ENCODE measurements around the gene UBASH3A.
A peak's percentile ranks its signal among the peaks of the same experiment; 100 is the strongest.

UBASH3A gene

GRCh38 chr21:42466700-42467099, 63.0 kb downstream of the UBASH3A start:
- TF ChIP-seq USF1 (IDR thresholded peaks at IDR 0.05) (no peak), CEBPB (IDR thresholded peaks at IDR 0.05) (no peak), CREB1 (IDR thresholded peaks at IDR 0.05; ENCODE audit: low read depth) (no peak), ZBTB7A (IDR thresholded peaks at IDR 0.05; ENCODE audit: low read depth) (no peak), EGR1 (IDR thresholded peaks at IDR 0.05) (no peak), TAF1 (IDR thresholded peaks at IDR 0.05; ENCODE audit: low read depth) (no peak), TEAD4 (IDR thresholded peaks at IDR 0.05) (no peak), TCF12 (IDR thresholded peaks at IDR 0.05; ENCODE audit: low read depth) (no peak), EP300 (IDR thresholded peaks at IDR 0.05; ENCODE audit: borderline replicate concordance) (no peak)

- TF ChIP-seq FOXM1 (IDR thresholded peaks at IDR 0.05; ENCODE audit: borderline replicate concordance, low read depth): no peak
- peak; percentile 24; the same call in 1 of the 2 replicates for TF ChIP-seq RAD21 (IDR thresholded peaks at IDR 0.05; ENCODE audit: low read depth)
Measured at GRCh38 chr21:42467140-42467983, 63.7 kb downstream of the UBASH3A start.

- no peak for TF ChIP-seq RAD21 (IDR thresholded peaks at IDR 0.05; ENCODE audit: low read depth)
- TF ChIP-seq NFIC (IDR thresholded peaks at IDR 0.05): no peak
- no peak for TF ChIP-seq EP300 (IDR thresholded peaks at IDR 0.05; ENCODE audit: borderline replicate concordance)
- no peak for TF ChIP-seq EGR1 (IDR thresholded peaks at IDR 0.05)
- TF ChIP-seq CREB1 (IDR thresholded peaks at IDR 0.05; ENCODE audit: low read depth): no peak
- TF ChIP-seq ZBTB7A (IDR thresholded peaks at IDR 0.05; ENCODE audit: low read depth): no peak
- no peak for TF ChIP-seq TCF12 (IDR thresholded peaks at IDR 0.05; ENCODE audit: low read depth)
- no peak for TF ChIP-seq FOXM1 (IDR thresholded peaks at IDR 0.05; ENCODE audit: borderline replicate concordance, low read depth)
- TF ChIP-seq TAF1 (IDR thresholded peaks at IDR 0.05; ENCODE audit: low read depth): no peak
- TF ChIP-seq, protein P1, sequence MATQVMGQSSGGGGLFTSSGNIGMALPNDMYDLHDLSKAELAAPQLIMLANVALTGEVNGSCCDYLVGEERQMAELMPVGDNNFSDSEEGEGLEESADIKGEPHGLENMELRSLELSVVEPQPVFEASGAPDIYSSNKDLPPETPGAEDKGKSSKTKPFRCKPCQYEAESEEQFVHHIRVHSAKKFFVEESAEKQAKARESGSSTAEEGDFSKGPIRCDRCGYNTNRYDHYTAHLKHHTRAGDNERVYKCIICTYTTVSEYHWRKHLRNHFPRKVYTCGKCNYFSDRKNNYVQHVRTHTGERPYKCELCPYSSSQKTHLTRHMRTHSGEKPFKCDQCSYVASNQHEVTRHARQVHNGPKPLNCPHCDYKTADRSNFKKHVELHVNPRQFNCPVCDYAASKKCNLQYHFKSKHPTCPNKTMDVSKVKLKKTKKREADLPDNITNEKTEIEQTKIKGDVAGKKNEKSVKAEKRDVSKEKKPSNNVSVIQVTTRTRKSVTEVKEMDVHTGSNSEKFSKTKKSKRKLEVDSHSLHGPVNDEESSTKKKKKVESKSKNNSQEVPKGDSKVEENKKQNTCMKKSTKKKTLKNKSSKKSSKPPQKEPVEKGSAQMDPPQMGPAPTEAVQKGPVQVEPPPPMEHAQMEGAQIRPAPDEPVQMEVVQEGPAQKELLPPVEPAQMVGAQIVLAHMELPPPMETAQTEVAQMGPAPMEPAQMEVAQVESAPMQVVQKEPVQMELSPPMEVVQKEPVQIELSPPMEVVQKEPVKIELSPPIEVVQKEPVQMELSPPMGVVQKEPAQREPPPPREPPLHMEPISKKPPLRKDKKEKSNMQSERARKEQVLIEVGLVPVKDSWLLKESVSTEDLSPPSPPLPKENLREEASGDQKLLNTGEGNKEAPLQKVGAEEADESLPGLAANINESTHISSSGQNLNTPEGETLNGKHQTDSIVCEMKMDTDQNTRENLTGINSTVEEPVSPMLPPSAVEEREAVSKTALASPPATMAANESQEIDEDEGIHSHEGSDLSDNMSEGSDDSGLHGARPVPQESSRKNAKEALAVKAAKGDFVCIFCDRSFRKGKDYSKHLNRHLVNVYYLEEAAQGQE (IDR thresholded peaks at IDR 0.05; ENCODE audit: low read depth): no peak
- no peak for TF ChIP-seq CEBPB (IDR thresholded peaks at IDR 0.05)
- TF ChIP-seq TEAD4 (IDR thresholded peaks at IDR 0.05): no peak
- no peak for TF ChIP-seq YY1 (IDR thresholded peaks at IDR 0.05; ENCODE audit: low read depth)
- no peak for TF ChIP-seq MAX (IDR thresholded peaks at IDR 0.05)
- no peak for TF ChIP-seq USF1 (IDR thresholded peaks at IDR 0.05)
Measured at GRCh38 chr21:42468491-42469131, 64.9 kb downstream of the UBASH3A start.

DNA sequence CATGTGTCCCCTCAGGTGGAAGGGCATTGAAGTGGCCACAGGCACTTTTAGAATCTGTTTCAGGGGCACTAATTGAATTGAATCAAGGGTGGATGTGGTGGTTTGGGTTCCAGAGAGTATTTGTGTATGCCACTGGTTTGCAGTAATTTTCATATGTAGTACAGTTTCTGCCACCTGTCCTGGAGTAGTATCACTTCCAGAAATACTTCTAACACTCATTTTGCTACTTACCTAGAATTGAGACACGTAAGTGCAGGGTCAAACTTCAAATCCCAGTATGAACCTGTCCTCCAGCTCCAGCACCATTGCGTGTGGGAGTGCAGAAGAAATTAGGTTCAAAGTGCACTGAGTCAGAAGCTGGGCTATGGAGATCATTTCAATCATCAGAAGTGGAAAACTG, 65.6 kb downstream of the UBASH3A start:
- TF ChIP-seq TAF1 (IDR thresholded peaks at IDR 0.05; ENCODE audit: low read depth) (no peak), CEBPB (IDR thresholded peaks at IDR 0.05) (no peak), USF1 (IDR thresholded peaks at IDR 0.05) (no peak), CREB1 (IDR thresholded peaks at IDR 0.05; ENCODE audit: low read depth) (no peak), RAD21 (IDR thresholded peaks at IDR 0.05; ENCODE audit: low read depth) (no peak), YY1 (IDR thresholded peaks at IDR 0.05; ENCODE audit: low read depth) (no peak), EP300 (IDR thresholded peaks at IDR 0.05; ENCODE audit: borderline replicate concordance) (no peak), TEAD4 (IDR thresholded peaks at IDR 0.05) (no peak), NFIC (IDR thresholded peaks at IDR 0.05) (no peak), TCF12 (IDR thresholded peaks at IDR 0.05; ENCODE audit: low read depth) (no peak), ZBTB7A (IDR thresholded peaks at IDR 0.05; ENCODE audit: low read depth) (no peak), FOXM1 (IDR thresholded peaks at IDR 0.05; ENCODE audit: borderline replicate concordance, low read depth) (no peak), EGR1 (IDR thresholded peaks at IDR 0.05) (no peak), MAX (IDR thresholded peaks at IDR 0.05) (no peak)
- TF ChIP-seq, protein P1 (IDR thresholded peaks at IDR 0.05; ENCODE audit: low read depth): no peak

DNA sequence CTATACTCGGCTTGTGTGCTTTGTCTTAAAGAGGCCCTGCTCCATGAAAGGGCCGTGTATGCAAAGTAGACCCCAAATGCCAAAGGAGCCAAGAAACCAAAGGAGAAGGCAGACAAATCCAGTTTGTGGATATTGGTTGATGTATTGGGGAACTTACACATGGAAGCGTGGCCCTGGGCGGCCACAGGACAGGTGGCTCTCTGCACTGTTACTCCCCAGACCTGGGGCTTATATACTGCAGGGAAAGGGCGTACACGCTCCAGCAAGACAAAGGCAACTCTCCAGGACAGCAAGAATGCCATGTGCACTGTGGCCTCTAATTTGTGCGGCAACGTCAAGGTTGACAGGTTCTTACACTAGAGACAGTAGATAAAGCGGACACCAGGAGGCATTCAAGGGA, 67.5 kb downstream of the UBASH3A start:
- TF ChIP-seq MAX (IDR thresholded peaks at IDR 0.05) (no peak), RAD21 (IDR thresholded peaks at IDR 0.05; ENCODE audit: low read depth) (no peak), ZBTB7A (IDR thresholded peaks at IDR 0.05; ENCODE audit: low read depth) (no peak), TCF12 (IDR thresholded peaks at IDR 0.05; ENCODE audit: low read depth) (no peak), EP300 (IDR thresholded peaks at IDR 0.05; ENCODE audit: borderline replicate concordance) (no peak), YY1 (IDR thresholded peaks at IDR 0.05; ENCODE audit: low read depth) (no peak), FOXM1 (IDR thresholded peaks at IDR 0.05; ENCODE audit: borderline replicate concordance, low read depth) (no peak)
